ENCODE results near the gene ZDHHC4.
A peak's percentile ranks its signal among the peaks of the same experiment; 100 is the strongest.

The ZDHHC4 gene

DNA sequence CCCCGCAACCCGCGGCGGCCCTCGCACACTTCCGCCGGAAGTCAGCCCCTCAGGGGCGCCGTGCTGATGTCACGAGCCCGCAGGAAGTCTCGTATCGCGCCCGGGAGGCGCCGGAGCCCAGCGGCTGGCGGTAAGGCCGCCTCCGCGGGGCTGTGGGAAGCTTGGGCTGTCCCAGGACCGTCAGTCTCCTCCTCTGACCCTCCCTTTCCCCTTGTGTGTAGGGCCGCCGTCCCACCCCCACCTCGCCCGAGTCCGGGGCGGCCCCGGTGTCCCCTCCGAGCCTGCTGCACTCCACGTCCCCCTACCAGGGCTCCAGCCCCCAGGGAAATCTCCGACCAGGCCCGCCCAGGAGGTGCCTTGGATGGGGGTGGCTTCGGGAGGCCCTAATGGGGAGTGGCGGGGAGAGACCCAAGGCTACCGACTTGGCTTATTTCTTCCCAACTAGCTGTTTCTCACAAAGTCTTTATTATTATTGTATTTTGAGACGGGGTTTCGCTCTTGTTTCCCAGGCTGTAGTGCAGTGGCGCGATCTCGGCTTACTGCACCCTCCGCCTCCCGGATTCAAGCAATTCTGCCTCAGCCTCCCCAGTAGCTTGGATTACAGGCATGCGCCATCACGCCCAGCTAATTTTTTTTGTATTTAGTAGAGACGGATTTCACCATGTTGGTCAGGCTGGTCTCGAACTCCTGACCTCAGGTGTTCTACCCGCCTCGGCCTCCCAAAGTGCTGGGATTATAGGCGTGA is at the start of gene ZDHHC4:
Gene ZDHHC4 (plus strand): TSS at position 86 of the 745 bp plus-strand sequence. CDS start 3,108 bp downstream, outside the sequence.
- Histone ChIP-seq H3K4me3 (ENCODE audit: low read length in 2 of 2) (peak within 1 kb of the TSS; percentile 82), H3K4me1 (ENCODE audit: control insufficient read depth in 2 of 2, insufficient read depth in 2 of 2, low read length in 2 of 2) (peaks cover 0 to 5% of the 10 kb centered on the region in 2 donors), H3K36me3 (ENCODE audit: control insufficient read depth in 2 of 2, insufficient read depth in 2 of 2, low read length in 2 of 2) (peaks cover 2 to 22% of the 10 kb centered on the region in 2 donors), H3K9me3 (ENCODE audit: control insufficient read depth in 2 of 2, low read length in 2 of 2) (no peaks in the 10 kb centered on the region), H3K27me3 (ENCODE audit: control insufficient read depth in 2 of 2, insufficient read depth in 2 of 2, low read length in 2 of 2) (no peaks in the 10 kb centered on the region), H3K9ac (ENCODE audit: low read depth in 1 of 2, low read length in 2 of 2) (peak within 1 kb of the TSS; percentile 81 to 87), H3K27ac (ENCODE audit: low read depth in 2 of 2, low read length in 2 of 2) (peak within 1 kb of the TSS; percentile 86 to 93)

- Histone ChIP-seq H3K9me3 (ENCODE audit: control insufficient read depth in 2 of 2, low read length in 2 of 2) (no peaks in the 10 kb centered on the region), H3K4me1 (ENCODE audit: control insufficient read depth in 2 of 2, insufficient read depth in 2 of 2, low read length in 2 of 2) (peaks cover 0 to 4% of the 10 kb centered on the region in 2 donors), H3K27me3 (ENCODE audit: control insufficient read depth in 2 of 2, insufficient read depth in 2 of 2, low read length in 2 of 2) (peaks cover 22 to 43% of the 10 kb centered on the region in 2 donors), H3K9ac (ENCODE audit: low read depth in 1 of 2, low read length in 2 of 2) (no peak overlapping the region), H3K4me3 (ENCODE audit: low read length in 2 of 2) (no peak overlapping the region), H3K27ac (ENCODE audit: low read depth in 2 of 2, low read length in 2 of 2) (no peak overlapping the region), H3K36me3 (ENCODE audit: control insufficient read depth in 2 of 2, insufficient read depth in 2 of 2, low read length in 2 of 2) (no peaks in the 10 kb centered on the region)
Measured at GRCh38 chr7:6528401-6529130, 48.7 kb upstream of the ZDHHC4 start.

GRCh38 chr7:6529643-6530042 is 47.6 kb upstream of the ZDHHC4 start:
- H3K27me3 ChIP-seq (ENCODE audit: control insufficient read depth in 2 of 2, insufficient read depth in 2 of 2, low read length in 2 of 2) = peaks cover 22 to 43% of the 10 kb centered on the region in 2 donors
- H3K4me3 ChIP-seq (ENCODE audit: low read length in 2 of 2) = no peak overlapping the region
- H3K27ac ChIP-seq (ENCODE audit: low read depth in 2 of 2, low read length in 2 of 2) = no peak overlapping the region
- H3K9ac ChIP-seq (ENCODE audit: low read depth in 1 of 2, low read length in 2 of 2) = no peak overlapping the region
- H3K4me1 ChIP-seq (ENCODE audit: control insufficient read depth in 2 of 2, insufficient read depth in 2 of 2, low read length in 2 of 2) = peaks cover 0 to 4% of the 10 kb centered on the region in 2 donors
- H3K36me3 ChIP-seq (ENCODE audit: control insufficient read depth in 2 of 2, insufficient read depth in 2 of 2, low read length in 2 of 2) = no peaks in the 10 kb centered on the region
- H3K9me3 ChIP-seq (ENCODE audit: control insufficient read depth in 2 of 2, low read length in 2 of 2) = no peaks in the 10 kb centered on the region

DNA sequence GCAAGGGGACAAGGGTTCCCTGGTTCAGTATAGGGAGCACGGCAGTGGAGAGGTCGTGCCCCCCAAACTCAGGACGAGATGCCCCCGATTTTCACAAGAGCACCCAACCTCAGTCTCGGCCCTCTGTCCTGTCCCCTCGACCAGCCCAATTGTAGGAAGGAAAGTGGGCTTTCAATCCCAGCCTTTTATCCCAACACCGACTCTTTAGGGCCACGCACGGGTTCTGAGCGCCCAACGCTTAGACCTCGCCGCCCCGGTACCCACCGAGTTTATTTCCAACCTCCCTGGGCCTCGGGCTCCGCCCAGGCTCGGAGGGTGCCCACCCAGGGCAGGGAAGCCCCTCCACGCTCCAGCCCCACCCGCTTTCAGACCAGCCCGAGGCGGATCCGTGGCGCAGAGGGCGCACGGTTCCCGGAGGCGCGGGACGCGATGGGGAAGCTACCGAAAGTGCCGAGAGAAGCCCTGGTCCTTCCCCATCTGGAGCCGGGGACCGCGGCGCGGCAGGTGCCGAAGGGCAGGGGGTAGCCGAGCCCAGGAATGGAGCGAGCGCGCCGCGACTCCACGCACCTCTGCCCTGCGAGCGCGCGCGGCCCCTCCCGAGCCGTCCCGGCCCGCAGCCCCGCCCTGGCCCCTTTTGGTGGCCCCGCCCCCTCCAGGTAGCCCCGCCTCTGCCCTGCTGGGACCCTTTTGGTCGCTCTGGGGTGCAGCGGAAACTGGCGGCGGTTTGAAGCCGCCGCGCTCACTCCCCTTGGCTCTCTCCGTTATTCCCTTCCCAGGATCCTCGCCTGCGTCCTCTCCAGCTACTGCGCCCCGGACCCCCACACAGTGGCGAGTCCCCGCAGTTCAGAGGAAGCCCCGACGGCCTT is 46.4 kb upstream of the ZDHHC4 start:
- Histone ChIP-seq H3K4me3 (ENCODE audit: low read length in 2 of 2) (peak overlapping the region; percentile 35 to 44), H3K9me3 (ENCODE audit: control insufficient read depth in 2 of 2, low read length in 2 of 2) (no peaks in the 10 kb centered on the region), H3K27ac (ENCODE audit: low read depth in 2 of 2, low read length in 2 of 2) (no peak overlapping the region), H3K36me3 (ENCODE audit: control insufficient read depth in 2 of 2, insufficient read depth in 2 of 2, low read length in 2 of 2) (no peaks in the 10 kb centered on the region), H3K4me1 (ENCODE audit: control insufficient read depth in 2 of 2, insufficient read depth in 2 of 2, low read length in 2 of 2) (peaks cover 0 to 4% of the 10 kb centered on the region in 2 donors), H3K9ac (ENCODE audit: low read depth in 1 of 2, low read length in 2 of 2) (no peak overlapping the region), H3K27me3 (ENCODE audit: control insufficient read depth in 2 of 2, insufficient read depth in 2 of 2, low read length in 2 of 2) (peaks cover 19 to 50% of the 10 kb centered on the region in 2 donors)

DNA sequence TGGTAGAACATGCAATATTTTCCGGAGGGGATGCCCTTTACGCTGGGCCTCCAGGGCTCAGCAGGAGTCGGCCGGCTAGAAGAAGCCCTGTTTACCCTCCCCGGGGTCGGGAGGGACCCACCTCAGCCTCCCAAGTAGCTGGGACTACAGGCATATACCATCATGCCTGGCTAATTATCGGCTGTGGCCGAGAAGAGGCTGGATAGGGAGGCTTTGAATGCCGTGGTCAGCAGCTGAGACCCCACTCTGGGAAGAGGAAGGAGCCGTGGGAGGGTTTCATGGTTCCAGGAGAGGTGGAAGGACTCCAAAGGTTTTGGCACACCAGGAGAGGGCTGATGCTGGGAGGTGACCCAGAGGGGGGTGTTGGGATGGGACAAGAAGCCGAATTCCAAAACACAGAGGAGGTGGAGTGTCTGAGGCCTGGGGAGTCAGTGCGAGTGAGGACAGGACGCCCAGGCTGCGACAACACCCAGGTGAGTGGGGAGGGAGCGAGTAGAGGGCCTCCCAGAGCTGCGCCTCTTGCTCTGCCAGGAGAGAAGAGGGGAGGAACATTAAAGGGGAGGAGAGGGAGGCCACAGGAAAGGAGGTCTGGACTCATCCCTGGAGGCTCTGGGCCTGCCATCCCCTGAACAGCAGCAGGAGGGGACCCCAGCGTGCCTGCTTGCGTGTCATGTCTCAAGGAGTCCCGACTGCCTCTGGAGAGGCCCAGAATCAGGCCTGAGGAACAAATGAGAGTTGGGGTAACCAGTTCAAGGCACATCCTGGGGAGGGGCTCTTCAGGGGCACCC is 45.6 kb upstream of the ZDHHC4 start:
- Histone ChIP-seq H3K27me3 (ENCODE audit: control insufficient read depth in 2 of 2, insufficient read depth in 2 of 2, low read length in 2 of 2) (peaks cover 19 to 50% of the 10 kb centered on the region in 2 donors), H3K27ac (ENCODE audit: low read depth in 2 of 2, low read length in 2 of 2) (no peak overlapping the region), H3K9me3 (ENCODE audit: control insufficient read depth in 2 of 2, low read length in 2 of 2) (no peaks in the 10 kb centered on the region), H3K9ac (ENCODE audit: low read depth in 1 of 2, low read length in 2 of 2) (no peak overlapping the region), H3K4me3 (ENCODE audit: low read length in 2 of 2) (no peak overlapping the region), H3K36me3 (ENCODE audit: control insufficient read depth in 2 of 2, insufficient read depth in 2 of 2, low read length in 2 of 2) (no peaks in the 10 kb centered on the region), H3K4me1 (ENCODE audit: control insufficient read depth in 2 of 2, insufficient read depth in 2 of 2, low read length in 2 of 2) (peaks cover 0 to 2% of the 10 kb centered on the region in 2 donors)

GRCh38 chr7:6532516-6532915 is 44.7 kb upstream of the ZDHHC4 start:
- H3K9me3 ChIP-seq (ENCODE audit: control insufficient read depth in 2 of 2, low read length in 2 of 2) = no peaks in the 10 kb centered on the region
- no peaks in the 10 kb centered on the region for H3K36me3 ChIP-seq (ENCODE audit: control insufficient read depth in 2 of 2, insufficient read depth in 2 of 2, low read length in 2 of 2)
- no peaks in the 10 kb centered on the region for H3K4me1 ChIP-seq (ENCODE audit: control insufficient read depth in 2 of 2, insufficient read depth in 2 of 2, low read length in 2 of 2)
- H3K27me3 ChIP-seq (ENCODE audit: control insufficient read depth in 2 of 2, insufficient read depth in 2 of 2, low read length in 2 of 2) = peaks cover 11 to 42% of the 10 kb centered on the region in 2 donors
- H3K9ac ChIP-seq (ENCODE audit: low read depth in 1 of 2, low read length in 2 of 2) = no peak overlapping the region
- H3K27ac ChIP-seq (ENCODE audit: low read depth in 2 of 2, low read length in 2 of 2) = no peak overlapping the region
- no peak overlapping the region for H3K4me3 ChIP-seq (ENCODE audit: low read length in 2 of 2)

GRCh38 chr7:6533893-6534495 is 43.3 kb upstream of the ZDHHC4 start:
- Histone ChIP-seq H3K4me3 (ENCODE audit: low read length in 2 of 2) (no peak overlapping the region), H3K9ac (ENCODE audit: low read depth in 1 of 2, low read length in 2 of 2) (no peak overlapping the region), H3K9me3 (ENCODE audit: control insufficient read depth in 2 of 2, low read length in 2 of 2) (no peaks in the 10 kb centered on the region), H3K36me3 (ENCODE audit: control insufficient read depth in 2 of 2, insufficient read depth in 2 of 2, low read length in 2 of 2) (no peaks in the 10 kb centered on the region), H3K27ac (ENCODE audit: low read depth in 2 of 2, low read length in 2 of 2) (no peak overlapping the region), H3K4me1 (ENCODE audit: control insufficient read depth in 2 of 2, insufficient read depth in 2 of 2, low read length in 2 of 2) (no peaks in the 10 kb centered on the region), H3K27me3 (ENCODE audit: control insufficient read depth in 2 of 2, insufficient read depth in 2 of 2, low read length in 2 of 2) (peaks cover 15 to 38% of the 10 kb centered on the region in 2 donors)

- Histone ChIP-seq H3K36me3 (ENCODE audit: control insufficient read depth in 2 of 2, insufficient read depth in 2 of 2, low read length in 2 of 2) (no peaks in the 10 kb centered on the region), H3K4me1 (ENCODE audit: control insufficient read depth in 2 of 2, insufficient read depth in 2 of 2, low read length in 2 of 2) (no peaks in the 10 kb centered on the region), H3K9me3 (ENCODE audit: control insufficient read depth in 2 of 2, low read length in 2 of 2) (no peaks in the 10 kb centered on the region), H3K27me3 (ENCODE audit: control insufficient read depth in 2 of 2, insufficient read depth in 2 of 2, low read length in 2 of 2) (peaks cover 6 to 24% of the 10 kb centered on the region in 2 donors), H3K4me3 (ENCODE audit: low read length in 2 of 2) (peak overlapping the region in 1 of 2 donors; percentile 26), H3K27ac (ENCODE audit: low read depth in 2 of 2, low read length in 2 of 2) (no peak overlapping the region), H3K9ac (ENCODE audit: low read depth in 1 of 2, low read length in 2 of 2) (no peak overlapping the region)
Measured at GRCh38 chr7:6536262-6537260, 40.7 kb upstream of the ZDHHC4 start.
